GM23338 (cell line): Measurements from ENCODE around the gene MAP2K7. TPM values are rescaled to one million over a fixed set of nuclear protein-coding genes. Genes with fewer than 3 reads are reported as not detected.
A peak's percentile ranks its signal among the peaks of the same experiment; 100 is the strongest.

ENCODE experiments used
- ATAC-seq: fragments of 200-7000 bp; cut with Tn5 transposase; 3 replicates; pipeline ENCODE4 v1.9.1; 2020
- DNase-seq: peaks from one replicate; pipeline ENCODE4 v3.0.0-alpha.2; 2015; ENCODE audit warnings: low spot score
- H2AFZ ChIP-seq: fragments of 200-600 bp; sonication (generic); 2 replicates; pipeline ENCODE4 v1.8.0; 2016; ENCODE audit warnings: antibody characterized with exemption, mild to moderate bottlenecking, moderate library complexity
- H3F3A ChIP-seq: fragments of 200-600 bp; sonication (generic); replicated peaks from 2 replicates; pipeline ENCODE4 v1.8.0; 2017; ENCODE audit warnings: antibody characterized with exemption, mixed run types, low read depth
- H3K27ac ChIP-seq: fragments of 200-600 bp; sonication (generic); 2 replicates; pipeline ENCODE4 v1.6.1; 2016; ENCODE audit warnings: low read depth
- H3K27me3 ChIP-seq: fragments of 200-600 bp; sonication (generic); 2 replicates; pipeline ENCODE4 v1.8.0; 2016; ENCODE audit warnings: mild to moderate bottlenecking, mixed run types, moderate library complexity; ENCODE audit not compliant: insufficient read depth
- H3K36me3 ChIP-seq: fragments of 200-600 bp; sonication (generic); 2 replicates; pipeline ENCODE4 v1.8.0; 2016; ENCODE audit warnings: mild to moderate bottlenecking; ENCODE audit not compliant: insufficient read depth
- H3K4me1 ChIP-seq: fragments of 200-600 bp; sonication (generic); 2 replicates; pipeline ENCODE4 v1.8.0; 2016; ENCODE audit warnings: mild to moderate bottlenecking, moderate library complexity; ENCODE audit not compliant: insufficient read depth
- H3K4me2 ChIP-seq: fragments of 200-600 bp; sonication (generic); 2 replicates; pipeline ENCODE4 v1.7.1; 2017; ENCODE audit warnings: mixed run types
- H3K4me3 ChIP-seq: fragments of 200-600 bp; sonication (generic); 2 replicates; pipeline ENCODE4 v1.6.1; 2016; ENCODE audit warnings: mixed run types
- H3K79me2 ChIP-seq: fragments of 200-600 bp; sonication (generic); replicated peaks from 2 replicates; pipeline ENCODE4 v1.8.0; 2017; ENCODE audit warnings: mild to moderate bottlenecking; ENCODE audit not compliant: insufficient read depth
- H3K9me2 ChIP-seq: fragments of 200-600 bp; sonication (generic); 2 replicates; pipeline ENCODE4 v1.8.0; 2017; ENCODE audit not compliant: insufficient read depth
- H4K20me1 ChIP-seq: fragments of 200-600 bp; sonication (generic); replicated peaks from 2 replicates; pipeline ENCODE4 v1.8.0; 2017; ENCODE audit warnings: mild to moderate bottlenecking; ENCODE audit not compliant: insufficient read depth
- H3K27ac Mint-ChIP-seq: 2 replicates; pipeline ENCODE4 v1.8.0; 2020; ENCODE audit warnings: inconsistent platforms, mild to moderate bottlenecking, moderate library complexity, mixed read lengths
- H3K27me3 Mint-ChIP-seq: 3 replicates; pipeline ENCODE4 v1.8.0; 2022; ENCODE audit warnings: low read depth, mild to moderate bottlenecking, moderate library complexity, mixed read lengths, inconsistent platforms; ENCODE audit not compliant: insufficient read depth, poor library complexity
- H3K36me3 Mint-ChIP-seq: 3 replicates; pipeline ENCODE4 v1.8.0; 2021; ENCODE audit warnings: low read depth, mild to moderate bottlenecking, inconsistent platforms, moderate library complexity, mixed read lengths
- H3K4me1 Mint-ChIP-seq: 3 replicates; pipeline ENCODE4 v1.8.0; 2020; ENCODE audit warnings: mild to moderate bottlenecking, inconsistent platforms, mixed read lengths
- H3K4me3 Mint-ChIP-seq: 3 replicates; pipeline ENCODE4 v1.8.0; 2021; ENCODE audit warnings: moderate library complexity, mild to moderate bottlenecking, inconsistent platforms, mixed read lengths
- H3K9me3 Mint-ChIP-seq: 3 replicates; pipeline ENCODE4 v1.8.0; 2020; ENCODE audit warnings: moderate library complexity, mild to moderate bottlenecking, inconsistent platforms, mixed read lengths
- CREB1 ChIP-seq: fragments of 250-450 bp; sonication (Bioruptor Pico); IDR thresholded peaks from 2 replicates; pipeline ENCODE4 v1.5.0; 2020; ENCODE audit warnings: low read depth, mild to moderate bottlenecking, moderate library complexity
- POLR2AphosphoS5 ChIP-seq: IDR thresholded peaks from 2 replicates; pipeline ENCODE4 v1.6.1; 2016; ENCODE audit warnings: antibody characterized with exemption, low read depth
- polyA plus RNA-seq: library from polyadenylated mRNA; unstranded; fragments of >200 nt; fragmentation: Nextera tagmentation; extraction: Ambion mirVana; gene quantifications from 2 replicates; pipeline ENCODE4 v1.2.1, GENCODE V29; 2016
- total RNA-seq: library from RNA; depleted of rRNA; stranded (reverse); fragments of >200 nt; shearing (Covaris generic); gene quantifications from 2 replicates; pipeline ENCODE4 v1.2.3, GENCODE V29; 2014
- TF ChIP-seq, protein P1 (sequence below): fragments of 250-450 bp; sonication (Bioruptor Pico); IDR thresholded peaks from 2 replicates; pipeline ENCODE4 v1.5.0; 2020; ENCODE audit warnings: mild to moderate bottlenecking, moderate library complexity
- TF ChIP-seq, protein P2 (sequence below), 2 experiments: fragments of 200-600 bp in 1 of 2; sonication (generic) in 1 of 2; conservative IDR thresholded peaks; 2 replicates each; pipeline versions ENCODE4 v1.5.1 to v1.6.1; 2016 to 2017; ENCODE audit warnings: antibody characterized with exemption in 2 of 2, low read depth in 2 of 2, mild to moderate bottlenecking in 2 of 2, moderate library complexity in 1 of 2
- TF ChIP-seq, protein P3 (sequence below): IDR thresholded peaks from 2 replicates; pipeline ENCODE4 v1.6.1; 2016; ENCODE audit warnings: antibody characterized with exemption

The MAP2K7 gene
- total and polyA plus RNA-seq, 2 experiments from 2014 or later: 11.3 to 22.6 TPM

DNA sequence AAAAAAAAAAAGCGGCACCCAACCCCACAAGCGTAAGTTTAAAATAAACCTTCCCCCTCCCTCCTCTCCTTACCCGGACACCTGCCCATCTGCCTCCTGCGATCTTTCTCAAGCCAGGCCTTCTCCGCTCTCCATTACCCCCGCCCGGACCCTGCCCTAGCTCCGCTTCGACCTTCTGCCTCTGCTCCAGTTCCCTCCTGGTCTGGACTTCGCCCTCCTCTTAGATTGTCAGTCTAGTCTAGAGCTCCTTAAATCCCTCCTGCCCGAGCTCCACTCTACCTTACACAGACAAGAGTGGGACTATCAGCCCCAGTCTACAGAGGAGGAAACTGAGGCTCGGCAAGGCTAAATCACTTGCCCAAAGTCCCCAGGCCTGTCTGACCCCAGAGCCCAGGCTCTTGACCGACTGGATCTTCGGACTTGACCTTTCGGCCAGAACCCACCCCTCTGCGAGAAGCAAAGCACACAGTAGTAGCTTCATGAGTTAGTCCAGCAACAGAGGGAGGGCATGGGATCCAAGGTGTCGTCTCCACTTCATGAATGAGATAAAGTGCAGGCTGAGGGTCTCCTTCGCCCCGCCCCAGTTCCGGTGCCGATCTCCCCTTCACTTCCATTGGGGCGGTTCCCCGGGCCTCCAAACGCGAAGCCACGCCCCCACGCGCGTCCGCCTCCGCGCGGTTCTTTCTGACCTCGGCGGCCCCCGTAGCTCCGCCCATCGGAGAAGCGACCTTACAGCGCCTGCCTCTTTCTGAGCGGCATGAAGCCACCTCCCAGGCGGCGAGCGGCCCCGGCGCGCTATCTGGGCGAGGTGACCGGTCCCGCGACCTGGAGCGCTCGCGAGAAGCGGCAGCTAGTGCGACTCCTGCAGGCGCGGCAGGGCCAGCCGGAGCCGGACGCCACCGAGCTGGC is 16.2 kb downstream of the MAP2K7 start, which contains the start of gene SNAPC2 (continued):
- TF ChIP-seq, protein P1, sequence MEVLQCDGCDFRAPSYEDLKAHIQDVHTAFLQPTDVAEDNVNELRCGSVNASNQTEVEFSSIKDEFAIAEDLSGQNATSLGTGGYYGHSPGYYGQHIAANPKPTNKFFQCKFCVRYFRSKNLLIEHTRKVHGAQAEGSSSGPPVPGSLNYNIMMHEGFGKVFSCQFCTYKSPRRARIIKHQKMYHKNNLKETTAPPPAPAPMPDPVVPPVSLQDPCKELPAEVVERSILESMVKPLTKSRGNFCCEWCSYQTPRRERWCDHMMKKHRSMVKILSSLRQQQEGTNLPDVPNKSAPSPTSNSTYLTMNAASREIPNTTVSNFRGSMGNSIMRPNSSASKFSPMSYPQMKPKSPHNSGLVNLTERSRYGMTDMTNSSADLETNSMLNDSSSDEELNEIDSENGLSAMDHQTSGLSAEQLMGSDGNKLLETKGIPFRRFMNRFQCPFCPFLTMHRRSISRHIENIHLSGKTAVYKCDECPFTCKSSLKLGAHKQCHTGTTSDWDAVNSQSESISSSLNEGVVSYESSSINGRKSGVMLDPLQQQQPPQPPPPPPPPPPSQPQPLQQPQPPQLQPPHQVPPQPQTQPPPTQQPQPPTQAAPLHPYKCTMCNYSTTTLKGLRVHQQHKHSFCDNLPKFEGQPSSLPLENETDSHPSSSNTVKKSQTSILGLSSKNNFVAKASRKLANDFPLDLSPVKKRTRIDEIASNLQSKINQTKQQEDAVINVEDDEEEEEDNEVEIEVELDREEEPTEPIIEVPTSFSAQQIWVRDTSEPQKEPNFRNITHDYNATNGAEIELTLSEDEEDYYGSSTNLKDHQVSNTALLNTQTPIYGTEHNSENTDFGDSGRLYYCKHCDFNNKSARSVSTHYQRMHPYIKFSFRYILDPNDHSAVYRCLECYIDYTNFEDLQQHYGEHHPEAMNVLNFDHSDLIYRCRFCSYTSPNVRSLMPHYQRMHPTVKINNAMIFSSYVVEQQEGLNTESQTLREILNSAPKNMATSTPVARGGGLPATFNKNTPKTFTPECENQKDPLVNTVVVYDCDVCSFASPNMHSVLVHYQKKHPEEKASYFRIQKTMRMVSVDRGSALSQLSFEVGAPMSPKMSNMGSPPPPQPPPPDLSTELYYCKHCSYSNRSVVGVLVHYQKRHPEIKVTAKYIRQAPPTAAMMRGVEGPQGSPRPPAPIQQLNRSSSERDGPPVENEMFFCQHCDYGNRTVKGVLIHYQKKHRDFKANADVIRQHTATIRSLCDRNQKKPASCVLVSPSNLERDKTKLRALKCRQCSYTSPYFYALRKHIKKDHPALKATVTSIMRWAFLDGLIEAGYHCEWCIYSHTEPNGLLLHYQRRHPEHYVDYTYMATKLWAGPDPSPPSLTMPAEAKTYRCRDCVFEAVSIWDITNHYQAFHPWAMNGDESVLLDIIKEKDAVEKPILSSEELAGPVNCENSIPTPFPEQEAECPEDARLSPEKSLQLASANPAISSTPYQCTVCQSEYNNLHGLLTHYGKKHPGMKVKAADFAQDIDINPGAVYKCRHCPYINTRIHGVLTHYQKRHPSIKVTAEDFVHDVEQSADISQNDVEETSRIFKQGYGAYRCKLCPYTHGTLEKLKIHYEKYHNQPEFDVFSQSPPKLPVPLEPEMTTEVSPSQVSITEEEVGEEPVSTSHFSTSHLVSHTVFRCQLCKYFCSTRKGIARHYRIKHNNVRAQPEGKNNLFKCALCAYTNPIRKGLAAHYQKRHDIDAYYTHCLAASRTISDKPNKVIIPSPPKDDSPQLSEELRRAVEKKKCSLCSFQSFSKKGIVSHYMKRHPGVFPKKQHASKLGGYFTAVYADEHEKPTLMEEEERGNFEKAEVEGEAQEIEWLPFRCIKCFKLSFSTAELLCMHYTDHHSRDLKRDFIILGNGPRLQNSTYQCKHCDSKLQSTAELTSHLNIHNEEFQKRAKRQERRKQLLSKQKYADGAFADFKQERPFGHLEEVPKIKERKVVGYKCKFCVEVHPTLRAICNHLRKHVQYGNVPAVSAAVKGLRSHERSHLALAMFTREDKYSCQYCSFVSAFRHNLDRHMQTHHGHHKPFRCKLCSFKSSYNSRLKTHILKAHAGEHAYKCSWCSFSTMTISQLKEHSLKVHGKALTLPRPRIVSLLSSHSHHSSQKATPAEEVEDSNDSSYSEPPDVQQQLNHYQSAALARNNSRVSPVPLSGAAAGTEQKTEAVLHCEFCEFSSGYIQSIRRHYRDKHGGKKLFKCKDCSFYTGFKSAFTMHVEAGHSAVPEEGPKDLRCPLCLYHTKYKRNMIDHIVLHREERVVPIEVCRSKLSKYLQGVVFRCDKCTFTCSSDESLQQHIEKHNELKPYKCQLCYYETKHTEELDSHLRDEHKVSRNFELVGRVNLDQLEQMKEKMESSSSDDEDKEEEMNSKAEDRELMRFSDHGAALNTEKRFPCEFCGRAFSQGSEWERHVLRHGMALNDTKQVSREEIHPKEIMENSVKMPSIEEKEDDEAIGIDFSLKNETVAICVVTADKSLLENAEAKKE (CRISPR knock-in tag): no peak
- TF ChIP-seq, protein P2, sequence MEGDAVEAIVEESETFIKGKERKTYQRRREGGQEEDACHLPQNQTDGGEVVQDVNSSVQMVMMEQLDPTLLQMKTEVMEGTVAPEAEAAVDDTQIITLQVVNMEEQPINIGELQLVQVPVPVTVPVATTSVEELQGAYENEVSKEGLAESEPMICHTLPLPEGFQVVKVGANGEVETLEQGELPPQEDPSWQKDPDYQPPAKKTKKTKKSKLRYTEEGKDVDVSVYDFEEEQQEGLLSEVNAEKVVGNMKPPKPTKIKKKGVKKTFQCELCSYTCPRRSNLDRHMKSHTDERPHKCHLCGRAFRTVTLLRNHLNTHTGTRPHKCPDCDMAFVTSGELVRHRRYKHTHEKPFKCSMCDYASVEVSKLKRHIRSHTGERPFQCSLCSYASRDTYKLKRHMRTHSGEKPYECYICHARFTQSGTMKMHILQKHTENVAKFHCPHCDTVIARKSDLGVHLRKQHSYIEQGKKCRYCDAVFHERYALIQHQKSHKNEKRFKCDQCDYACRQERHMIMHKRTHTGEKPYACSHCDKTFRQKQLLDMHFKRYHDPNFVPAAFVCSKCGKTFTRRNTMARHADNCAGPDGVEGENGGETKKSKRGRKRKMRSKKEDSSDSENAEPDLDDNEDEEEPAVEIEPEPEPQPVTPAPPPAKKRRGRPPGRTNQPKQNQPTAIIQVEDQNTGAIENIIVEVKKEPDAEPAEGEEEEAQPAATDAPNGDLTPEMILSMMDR (conservative IDR thresholded peaks at IDR 0.05; ENCODE audit: low read depth in 2 of 2): no peak

DNA sequence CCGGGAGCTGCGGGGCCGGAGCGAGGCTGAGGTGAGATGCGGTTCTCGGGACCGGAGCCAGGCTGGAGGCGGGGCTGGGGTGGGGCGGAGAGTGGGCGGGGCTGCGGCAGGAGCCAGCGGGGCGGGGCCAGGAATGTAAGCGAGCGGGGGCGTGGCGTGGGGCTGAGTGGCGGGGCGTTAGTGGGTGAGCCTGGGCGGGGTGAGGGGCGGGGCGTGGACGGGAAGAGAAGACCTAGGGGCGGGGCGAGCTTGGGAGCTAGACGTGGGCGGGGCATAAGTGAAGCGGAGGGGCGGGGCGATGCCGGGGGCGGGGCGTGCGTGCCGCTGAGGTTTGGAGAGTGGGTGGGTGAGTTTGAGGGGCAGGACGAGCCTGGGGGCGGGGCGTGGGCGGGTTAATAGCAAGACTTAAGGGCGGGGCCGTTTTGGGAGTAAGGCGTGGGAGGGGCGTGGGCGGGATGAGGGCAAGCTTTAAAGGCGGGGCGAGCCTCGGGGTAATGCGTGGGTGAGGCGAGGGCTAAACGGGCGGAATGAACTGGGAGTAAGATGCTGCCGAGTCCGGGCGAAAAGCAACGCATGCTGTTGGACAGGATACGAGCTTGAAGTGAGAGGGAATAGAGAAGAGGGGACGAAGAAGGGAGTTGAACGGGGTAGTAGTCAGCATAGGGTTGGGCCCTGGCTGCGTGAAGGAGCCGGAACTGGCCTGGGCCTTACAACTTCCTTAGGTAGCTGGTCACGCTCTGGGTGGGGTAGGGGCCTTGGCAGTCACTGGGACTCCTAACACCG is 17.0 kb downstream of the MAP2K7 start:
- Mint-ChIP-seq H3K4me1 (peaks cover 12% of the 10 kb centered on the region; the same call in 2 of the 3 replicates), H3K27ac (no peak overlapping the region), H3K9me3 (peaks cover 2% of the 10 kb centered on the region; the same call in 1 of the 3 replicates), H3K4me3 (peak overlapping the region; percentile 74), H3K27me3 (peaks cover 43% of the 10 kb centered on the region), H3K36me3 (peaks cover 10% of the 10 kb centered on the region; the same call in 1 of the 3 replicates)
- Histone ChIP-seq H3K4me1 (no peaks in the 10 kb centered on the region; the same call in 1 of the 2 replicates), H3K27ac (no peak overlapping the region), H3K36me3 (no peaks in the 10 kb centered on the region), H3K9me2 (no peaks in the 10 kb centered on the region), H3K4me3 (peak overlapping the region; percentile 86), H4K20me1 (peaks cover 9% of the 10 kb centered on the region; the same call in 1 of the 2 replicates), H3F3A (peaks cover 29% of the 10 kb centered on the region), H3K27me3 (peaks cover 36% of the 10 kb centered on the region), H3K4me2 (peak overlapping the region; percentile 91), H3K79me2 (no peaks in the 10 kb centered on the region), H2AFZ (0 out of 2 replicates have a peak overlapping the region, but pooled peaks have one; percentile 80)
- peak; percentile 5 for ATAC-seq
- DNase-seq: peak; percentile 99
- no peak for TF ChIP-seq POLR2AphosphoS5
- TF ChIP-seq CREB1 (CRISPR knock-in tag): no peak
- TF ChIP-seq, protein P3, sequence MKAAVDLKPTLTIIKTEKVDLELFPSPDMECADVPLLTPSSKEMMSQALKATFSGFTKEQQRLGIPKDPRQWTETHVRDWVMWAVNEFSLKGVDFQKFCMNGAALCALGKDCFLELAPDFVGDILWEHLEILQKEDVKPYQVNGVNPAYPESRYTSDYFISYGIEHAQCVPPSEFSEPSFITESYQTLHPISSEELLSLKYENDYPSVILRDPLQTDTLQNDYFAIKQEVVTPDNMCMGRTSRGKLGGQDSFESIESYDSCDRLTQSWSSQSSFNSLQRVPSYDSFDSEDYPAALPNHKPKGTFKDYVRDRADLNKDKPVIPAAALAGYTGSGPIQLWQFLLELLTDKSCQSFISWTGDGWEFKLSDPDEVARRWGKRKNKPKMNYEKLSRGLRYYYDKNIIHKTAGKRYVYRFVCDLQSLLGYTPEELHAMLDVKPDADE: no peak
